H1 (cell line): ENCODE results near the gene PLA2G4E. TPM values are rescaled to one million over a fixed set of nuclear protein-coding genes. Genes with fewer than 3 reads are reported as not detected.
A peak's percentile ranks its signal among the peaks of the same experiment; 100 is the strongest.

Source experiments
- CTCF ChIA-PET: fragments of 300-600 bp; sonication (Branson Sonifier 250); formaldehyde crosslinking; loops from one replicate; lab custom pipeline; 2021; ENCODE audit not compliant: partially characterized antibody; lab: Charles Lee
- POLR2A ChIA-PET: fragments of 300-600 bp; sonication (Branson Sonifier 250); formaldehyde crosslinking; loops from one replicate; lab custom pipeline; 2021; ENCODE audit warnings: inconsistent platforms; ENCODE audit not compliant: partially characterized antibody; lab: Charles Lee
- DNase-seq, 2 experiments: peaks; one replicate each; pipeline versions ENCODE4 v3.0.0 to v3.0.0-alpha.2; 2010 to 2022; ENCODE audit warnings: low spot score in 2 of 2, low read depth in 1 of 2, mixed read lengths in 1 of 2
- FAIRE-seq: peaks from 2 replicates; lab custom pipeline; 2011; peaks lifted over from hg19 to GRCh38; lab: Jason Lieb, UNC
- H2AFZ ChIP-seq: 2 replicates; pipeline ENCODE4 v1.8.1; 2012; ENCODE audit warnings: low read length, inconsistent platforms
- H2AK5ac ChIP-seq: 2 replicates; pipeline ENCODE4 v1.6.1; 2013; ENCODE audit warnings: low read depth, low read length
- H2BK120ac ChIP-seq: replicated peaks from 2 replicates; pipeline ENCODE3; 2013; ENCODE audit warnings: low read depth, low read length, inconsistent platforms
- H2BK12ac ChIP-seq: 2 replicates; pipeline ENCODE4 v1.6.1; 2013; ENCODE audit warnings: low read depth, low read length
- H2BK15ac ChIP-seq: 2 replicates; pipeline ENCODE4 v1.6.1; 2013; ENCODE audit warnings: low read length
- H2BK20ac ChIP-seq: 2 replicates; pipeline ENCODE4 v1.6.1; 2013; ENCODE audit warnings: low read length
- H2BK5ac ChIP-seq: 2 replicates; pipeline ENCODE4 v1.6.1; 2013; ENCODE audit warnings: low read depth, low read length
- H3K14ac ChIP-seq: 2 replicates; pipeline ENCODE4 v1.6.1; 2013; ENCODE audit warnings: inconsistent platforms; ENCODE audit not compliant: insufficient read length
- H3K18ac ChIP-seq: 2 replicates; pipeline ENCODE4 v1.6.1; 2013; ENCODE audit warnings: low read length; ENCODE audit errors: extremely low read depth
- H3K23ac ChIP-seq: 2 replicates; pipeline ENCODE4 v1.6.1; 2013; ENCODE audit warnings: inconsistent platforms; ENCODE audit not compliant: insufficient read length
- H3K23me2 ChIP-seq: 2 replicates; pipeline ENCODE4 v1.6.1; 2013; ENCODE audit warnings: low read depth, low read length
- H3K27ac ChIP-seq: 2 replicates; pipeline ENCODE4 v1.6.1; 2011; ENCODE audit warnings: low read depth, low read length, inconsistent platforms
- H3K27me3 ChIP-seq, 4 experiments: replicated peaks in 1 of 4; 1 replicate in 1 of 4; 2 replicates in 3 of 4; pipeline versions ENCODE4 v1.6.1 to v1.8.1; 2011 to 2013; ENCODE audit warnings: low read length in 3 of 4, mild to moderate bottlenecking in 3 of 4, inconsistent platforms in 2 of 4, mixed read lengths in 2 of 4, moderate library complexity in 1 of 4; ENCODE audit not compliant: control insufficient read depth in 3 of 4, insufficient read depth in 3 of 4; ENCODE audit errors: extremely low read depth in 1 of 4
- H3K36me3 ChIP-seq, 4 experiments: 2 replicates each; pipeline versions ENCODE4 v1.6.1 to v1.8.1; 2011 to 2013; ENCODE audit warnings: mild to moderate bottlenecking in 4 of 4, low read length in 3 of 4, moderate library complexity in 2 of 4, control low read depth in 1 of 4, inconsistent platforms in 1 of 4; ENCODE audit not compliant: insufficient read depth in 4 of 4, control insufficient read depth in 2 of 4
- H3K4ac ChIP-seq: replicated peaks from 2 replicates; pipeline ENCODE3; 2013; ENCODE audit warnings: low read length, low read depth, mixed read lengths, inconsistent platforms; ENCODE audit not compliant: insufficient read length
- H3K4me1 ChIP-seq, 4 experiments: replicated peaks in 1 of 4; 1 replicate in 1 of 4; 2 replicates in 3 of 4; pipeline versions ENCODE4 v1.6.1 to v1.8.1; 2011 to 2013; ENCODE audit warnings: low read length in 3 of 4, inconsistent platforms in 2 of 4, mixed read lengths in 1 of 4; ENCODE audit not compliant: insufficient read depth in 4 of 4, control insufficient read depth in 3 of 4
- H3K4me2 ChIP-seq, 2 experiments: 2 replicates each; pipeline versions ENCODE4 v1.6.1 to v1.8.1; 2011 to 2013; ENCODE audit warnings: low read depth in 2 of 2, low read length in 2 of 2, control low read depth in 1 of 2, inconsistent platforms in 1 of 2, mild to moderate bottlenecking in 1 of 2; ENCODE audit not compliant: insufficient read depth in 1 of 2
- H3K4me3 ChIP-seq, 4 experiments: fragments of 200-600, 300-600 bp in 1 of 4; sonication (generic), shearing (Covaris generic), sonication (Bioruptor Twin) in 1 of 4; 2 replicates each; pipeline versions ENCODE4 v1.5.1 to v1.8.1; 2011 to 2016; ENCODE audit warnings: low read length in 4 of 4, low read depth in 3 of 4, control low read depth in 2 of 4, inconsistent platforms in 2 of 4, mild to moderate bottlenecking in 2 of 4, mixed read lengths in 1 of 4, moderate library complexity in 1 of 4; ENCODE audit not compliant: insufficient read depth in 2 of 4; ENCODE audit errors: extremely low read depth in 1 of 4
- H3K56ac ChIP-seq: replicated peaks from 2 replicates; pipeline ENCODE3; 2013; ENCODE audit warnings: low read depth, mild to moderate bottlenecking, mixed read lengths, low read length, inconsistent platforms; ENCODE audit not compliant: insufficient read length
- H3K79me1 ChIP-seq: 2 replicates; pipeline ENCODE4 v1.6.1; 2013; ENCODE audit warnings: low read depth, low read length, control low read depth
- H3K79me2 ChIP-seq, 2 experiments: 2 replicates each; pipeline versions ENCODE4 v1.6.1 to v1.8.1; 2012 to 2013; ENCODE audit warnings: low read length in 2 of 2, mild to moderate bottlenecking in 2 of 2, inconsistent platforms in 1 of 2; ENCODE audit not compliant: insufficient read depth in 2 of 2, control insufficient read depth in 1 of 2
- H3K9ac ChIP-seq, 4 experiments: replicated peaks in 1 of 4; 1 replicate in 1 of 4; 2 replicates in 3 of 4; pipeline versions ENCODE4 v1.6.1 to v1.8.1; 2011 to 2013; ENCODE audit warnings: low read depth in 3 of 4, low read length in 3 of 4, control low read depth in 2 of 4, mild to moderate bottlenecking in 2 of 4, moderate library complexity in 2 of 4, inconsistent platforms in 1 of 4; ENCODE audit errors: extremely low read depth in 1 of 4
- H3K9me3 ChIP-seq, 2 experiments: 2 replicates each; pipeline versions ENCODE4 v1.6.1 to v1.8.1; 2012 to 2013; ENCODE audit warnings: mild to moderate bottlenecking in 2 of 2, moderate library complexity in 2 of 2, control low read depth in 1 of 2, inconsistent platforms in 1 of 2, low read depth in 1 of 2, low read length in 1 of 2, mixed read lengths in 1 of 2; ENCODE audit not compliant: insufficient read depth in 2 of 2
- H4K20me1 ChIP-seq, 2 experiments: replicated peaks in 1 of 2; 2 replicates each; pipeline versions ENCODE3 to v1.8.1; 2011 to 2013; ENCODE audit warnings: inconsistent platforms in 2 of 2, low read length in 2 of 2, mild to moderate bottlenecking in 1 of 2; ENCODE audit not compliant: insufficient read depth in 2 of 2, control insufficient read depth in 1 of 2
- H4K5ac ChIP-seq: 2 replicates; pipeline ENCODE4 v1.6.1; 2013; ENCODE audit warnings: low read length, low read depth, mixed read lengths, inconsistent platforms; ENCODE audit not compliant: insufficient read length
- H4K8ac ChIP-seq: 2 replicates; pipeline ENCODE4 v1.8.0; 2013; ENCODE audit warnings: mild to moderate bottlenecking, moderate library complexity, low read length, inconsistent platforms; ENCODE audit not compliant: insufficient read depth; ENCODE audit errors: extremely low read depth
- H4K91ac ChIP-seq: replicated peaks from 2 replicates; pipeline ENCODE3; 2013; ENCODE audit warnings: low read length, mixed read lengths, inconsistent platforms; ENCODE audit not compliant: insufficient read length
- CTBP2 ChIP-seq: IDR thresholded peaks from 2 replicates; pipeline ENCODE4 v1.7.0; 2011; ENCODE audit warnings: borderline replicate concordance, mild to moderate bottlenecking, moderate library complexity, mixed read lengths, low read length; ENCODE audit not compliant: insufficient read depth, insufficient read length
- GABPA ChIP-seq: IDR thresholded peaks from 2 replicates; pipeline ENCODE4 v1.6.1; 2011; ENCODE audit warnings: mild to moderate bottlenecking, low read length, moderate library complexity, borderline replicate concordance; ENCODE audit not compliant: insufficient read depth
- HDAC2 ChIP-seq, 2 experiments: fragments of 300-600 bp in 1 of 2; sonication (generic) in 1 of 2; IDR thresholded peaks; 2 replicates each; pipeline ENCODE4 v1.6.1; 2011 to 2012; ENCODE audit warnings: low read depth in 2 of 2, low read length in 2 of 2, mild to moderate bottlenecking in 2 of 2, moderate library complexity in 2 of 2, borderline replicate concordance in 1 of 2, inconsistent platforms in 1 of 2
- KDM4A ChIP-seq: IDR thresholded peaks from one replicate; pipeline ENCODE4 v1.7.1; 2012; ENCODE audit warnings: low read depth, mild to moderate bottlenecking, moderate library complexity, low read length, inconsistent platforms; ENCODE audit not compliant: severe bottlenecking
- KDM5A ChIP-seq: fragments of 200-600 bp; IDR thresholded peaks from 2 replicates; pipeline ENCODE4 v1.7.1; 2012; ENCODE audit warnings: mild to moderate bottlenecking, low read length, inconsistent platforms, mixed read lengths
- MAFK ChIP-seq: IDR thresholded peaks from 2 replicates; pipeline ENCODE4 v1.6.1; 2012; ENCODE audit warnings: low read depth, mild to moderate bottlenecking, improper control_type of control experiment, low read length
- RXRA ChIP-seq: IDR thresholded peaks from 2 replicates; pipeline ENCODE4 v1.6.1; 2011; ENCODE audit warnings: low read depth, mild to moderate bottlenecking, low read length, moderate library complexity; ENCODE audit not compliant: insufficient read depth
- SIN3A ChIP-seq, 2 experiments: IDR thresholded peaks in 1 of 2; conservative IDR thresholded peaks in 1 of 2; 2 replicates each; pipeline ENCODE4 v1.6.1; 2011 to 2012; ENCODE audit warnings: low read length in 2 of 2, improper control_type of control experiment in 1 of 2, low read depth in 1 of 2, mild to moderate bottlenecking in 1 of 2
- SP1 ChIP-seq: IDR thresholded peaks from 2 replicates; pipeline ENCODE4 v1.6.1; 2011; ENCODE audit warnings: low read depth, low read length
- SRF ChIP-seq: IDR thresholded peaks from 2 replicates; pipeline ENCODE4 v1.6.1; 2011; ENCODE audit warnings: mild to moderate bottlenecking, low read depth, low read length, moderate library complexity
- SUZ12 ChIP-seq: fragments of 200-600 bp; sonication (generic); IDR thresholded peaks from 2 replicates; pipeline ENCODE4 v1.6.1; 2012; ENCODE audit warnings: mild to moderate bottlenecking, inconsistent platforms, low read length, moderate library complexity, mixed read lengths
- WGBS, 2 experiments: shearing (Covaris generic) in 1 of 2; methylation state at CpG; one replicate each; pipeline versions ENCODE4 v1.1.6 to v1.1.7; 2013 to 2015; ENCODE audit warnings: low lambda C conversion rate in 2 of 2, mixed read lengths in 2 of 2, inconsistent platforms in 1 of 2, low coverage in 1 of 2, missing lambda C conversion rate in 1 of 2; ENCODE audit not compliant: insufficient replicate concordance in 2 of 2, insufficient coverage in 1 of 2, insufficient read length in 1 of 2; ENCODE audit errors: extremely low coverage in 1 of 2, missing lambda C conversion rate in 1 of 2; 5-methylcytosine and 5-hydroxymethylcytosine counted together
- polyA plus RNA-seq, 7 experiments: library from polyadenylated mRNA; depleted of rRNA in 3 of 7; stranded (reverse) in 5 of 7; unstranded in 2 of 7; fragments of >200 nt in 5 of 7; fragments of 200-250 nt in 2 of 7; gene quantifications; 1 replicate in 5 of 7; 2 replicates in 1 of 7; 4 replicates in 1 of 7; pipeline versions ENCODE4 v1.2.1 to v1.2.3, GENCODE V29; 2011 to 2013; ENCODE audit warnings: missing spikeins in 2 of 7, mixed read lengths in 2 of 7
- total RNA-seq: library from RNA; stranded (reverse); fragmentation: NEBNext Ultra II Directional; extraction: Animal tissue kit (Norgen Biotek cat#: 25700); gene quantifications from 2 replicates; pipeline ENCODE4 v1.2.1, GENCODE V29; 2021

The PLA2G4E gene
- total and polyA plus RNA-seq, 2 of the 8 experiments (the other 6 are each of a cell fraction or from before 2014, with no cell fraction given) = 0.03 TPM; not detected in 1

GRCh38 chr15:42042602-42043400, 22.0 kb upstream of the PLA2G4E start:
- WGBS, 2 experiments = 85% methylated on average over 3 of the region's 5 CpGs; no CpG with 5 or more reads in 1 of the 2 experiments
- Histone ChIP-seq H2AK5ac (no peak overlapping the region), H3K9ac (no peak overlapping the region), H2AFZ (no peak overlapping the region), H3K4me1 (no peaks in the 10 kb centered on the region), H4K8ac (peak overlapping the region; percentile 71; the same call in 1 of the 2 replicates), H3K4me3 (no peak overlapping the region), H4K20me1 (no peaks in the 10 kb centered on the region), H3K56ac (no peak overlapping the region), H3K9me3 (peaks cover 0 to 3% of the 10 kb centered on the region in 2 experiments; a peak in 1 of 4 replicates), H2BK120ac (no peak overlapping the region), H3K27ac (no peak overlapping the region), H3K79me1 (no peaks in the 10 kb centered on the region), H4K5ac (no peak overlapping the region), H3K23ac (no peak overlapping the region), H2BK15ac (no peak overlapping the region), H3K4ac (no peak overlapping the region), H3K4me2 (no peak overlapping the region), H3K14ac (no peak overlapping the region), H3K27me3 (no peaks in the 10 kb centered on the region; a peak in 1 of 7 replicates), H4K91ac (no peak overlapping the region), H2BK5ac (no peak overlapping the region), H3K23me2 (no peaks in the 10 kb centered on the region; the same call in 1 of the 2 replicates), H3K36me3 (no peaks in the 10 kb centered on the region), H2BK20ac (no peak overlapping the region), H3K79me2 (no peaks in the 10 kb centered on the region), H3K18ac (no peak overlapping the region), H2BK12ac (no peak overlapping the region)
- DNase-seq (no peak), FAIRE-seq (no peak)
- ChIA-PET POLR2A (interaction anchor here (2.2 kb wide), 1 partner anchor 70 kb away, joined by 5 read pairs; the partner anchor contains the start of gene EHD4), CTCF (interaction anchor here (1.0 to 1.9 kb wide), 4 partner anchors 14 to 184 kb away, joined by 3 to 6 read pairs (median 4); no protein-coding TSS in a partner anchor)
- TF ChIP-seq SUZ12 (no peak), KDM4A (no peak), GABPA (no peak), MAFK (no peak), RXRA (no peak), SIN3A (conservative IDR thresholded peaks at IDR 0.05 in 1 of 2, IDR thresholded peaks at IDR 0.05 in 1 of 2; ENCODE audit: low read depth in 1 of 2, low read length in 2 of 2) (no peak), CTBP2 (no peak), SRF (no peak), SP1 (no peak), HDAC2 (IDR thresholded peaks at IDR 0.05; ENCODE audit: borderline replicate concordance in 1 of 2, low read depth in 2 of 2, low read length in 2 of 2) (no peak), KDM5A (no peak)
